GM12891 (cell line): Measurements from ENCODE around the gene RTP5.

ENCODE experiments used
- POLR2AphosphoS5 ChIP-seq: IDR thresholded peaks from 2 replicates; pipeline ENCODE4 v1.6.1; 2011; ENCODE audit warnings: low read depth, low read length, control low read depth
- SPI1 ChIP-seq: IDR thresholded peaks from 2 replicates; pipeline ENCODE4 v1.6.1; 2011; ENCODE audit warnings: low read depth, low read length, control low read depth
- TAF1 ChIP-seq: IDR thresholded peaks from 2 replicates; pipeline ENCODE4 v1.6.1; 2011; ENCODE audit warnings: low read depth, low read length, control low read depth

DNA sequence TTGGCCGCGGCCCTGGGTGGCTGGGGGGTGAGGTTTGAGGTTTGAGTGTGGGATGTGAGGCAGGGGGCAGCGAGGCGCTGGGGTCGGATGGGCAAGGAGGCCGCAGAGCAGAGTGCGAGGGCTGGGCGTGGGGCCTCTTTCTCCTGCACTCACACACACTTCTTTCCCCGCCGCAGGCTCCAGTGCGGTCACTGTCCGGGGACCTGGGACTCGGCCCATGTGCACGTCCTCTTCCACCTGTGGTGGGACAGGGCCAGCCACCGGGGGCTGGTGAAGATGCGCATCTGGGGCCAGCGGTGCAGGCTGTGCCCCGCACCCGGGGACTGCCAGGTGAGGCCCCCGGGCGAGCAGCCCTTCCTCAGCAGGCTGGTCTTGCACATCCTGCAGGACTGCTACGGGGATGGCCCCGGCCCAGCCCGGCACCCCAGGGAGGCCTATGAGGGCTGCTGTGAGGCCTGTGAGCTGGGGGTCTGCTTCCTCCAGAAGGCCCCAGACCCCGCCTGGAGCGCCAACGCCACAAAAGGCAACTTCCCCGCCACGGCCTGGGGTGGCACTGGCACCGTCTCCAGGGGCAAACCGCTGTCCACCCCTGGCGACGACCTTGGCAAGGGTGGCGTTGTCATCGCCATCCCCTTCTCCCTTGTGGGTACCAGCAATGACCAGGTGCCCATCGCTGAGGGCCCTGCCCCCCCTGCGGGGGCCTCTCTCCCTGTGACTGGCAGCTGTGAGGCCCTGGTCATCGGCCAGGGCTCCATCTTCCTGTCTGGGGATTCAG is 2.2 kb downstream of the RTP5 start:
- TF ChIP-seq POLR2AphosphoS5 (no peak), TAF1 (no peak), SPI1 (no peak)
